Measurements from ENCODE around the gene OSGEP.

Gene OSGEP

DNA sequence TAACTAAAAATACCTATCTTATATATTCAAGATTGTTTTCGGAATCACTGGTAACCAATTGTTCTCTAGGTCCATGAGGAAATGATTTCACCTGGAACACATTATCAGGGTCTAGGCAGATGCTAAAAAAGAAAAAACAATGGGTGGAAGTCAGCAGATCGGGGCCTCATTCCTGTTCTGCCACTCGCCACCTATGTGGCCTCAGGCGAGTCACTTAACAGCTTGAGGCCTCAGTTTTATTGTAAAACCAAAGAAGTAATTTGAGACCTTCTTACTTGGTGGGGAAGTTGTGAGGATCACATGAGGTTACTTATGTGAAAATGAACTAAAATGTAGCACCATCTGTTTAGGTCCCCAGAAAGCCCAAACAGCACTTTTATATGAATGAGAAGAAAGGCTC lies 44.5 kb upstream of the OSGEP start:
- no peaks in the 10 kb centered on the region for H4K20me1 ChIP-seq (ENCODE audit: insufficient read depth, low read length)

DNA sequence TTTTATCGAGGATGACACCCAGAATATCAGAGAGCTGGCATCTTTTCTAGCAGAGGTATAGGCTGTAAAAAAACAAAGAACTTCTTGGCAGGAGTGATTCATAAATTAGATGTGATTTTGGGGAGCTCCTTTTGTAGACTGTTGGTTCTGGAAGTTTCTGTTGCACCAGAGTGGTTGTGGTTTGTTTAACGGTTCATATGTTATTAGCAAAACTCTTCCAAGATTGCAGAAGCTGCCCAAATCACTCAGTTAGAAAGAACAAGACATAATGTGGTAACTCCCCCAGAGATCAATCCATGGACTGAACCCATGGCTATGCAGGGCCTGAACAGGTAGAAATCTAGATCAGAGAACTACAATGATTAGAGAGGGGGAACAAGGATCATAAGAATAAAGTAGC lies 44.0 kb upstream of the OSGEP start:
- Histone ChIP-seq H3K9ac (ENCODE audit: low read length) (no peak overlapping the region), H3K4me1 (ENCODE audit: low read length) (peaks cover 9% of the 10 kb centered on the region), H3K4me3 (ENCODE audit: low read length) (no peak overlapping the region), H3K4me2 (ENCODE audit: low read length) (no peak overlapping the region), H3K27me3 (ENCODE audit: low read depth, low read length) (0 out of 2 replicates have a peak, but pooled peaks cover 4% of the 10 kb centered on the region), H2AFZ (ENCODE audit: low read depth, low read length) (no peak overlapping the region), H3K27ac (ENCODE audit: low read length) (no peak overlapping the region), H4K20me1 (ENCODE audit: insufficient read depth, low read length) (no peaks in the 10 kb centered on the region), H3K9me3 (ENCODE audit: insufficient read depth, low read length) (no peaks in the 10 kb centered on the region), H3K79me2 (ENCODE audit: low read length) (no peaks in the 10 kb centered on the region), H3K36me3 (replicated peaks; ENCODE audit: low read depth, low read length) (no peaks in the 10 kb centered on the region)
- TF ChIP-seq, protein P1, sequence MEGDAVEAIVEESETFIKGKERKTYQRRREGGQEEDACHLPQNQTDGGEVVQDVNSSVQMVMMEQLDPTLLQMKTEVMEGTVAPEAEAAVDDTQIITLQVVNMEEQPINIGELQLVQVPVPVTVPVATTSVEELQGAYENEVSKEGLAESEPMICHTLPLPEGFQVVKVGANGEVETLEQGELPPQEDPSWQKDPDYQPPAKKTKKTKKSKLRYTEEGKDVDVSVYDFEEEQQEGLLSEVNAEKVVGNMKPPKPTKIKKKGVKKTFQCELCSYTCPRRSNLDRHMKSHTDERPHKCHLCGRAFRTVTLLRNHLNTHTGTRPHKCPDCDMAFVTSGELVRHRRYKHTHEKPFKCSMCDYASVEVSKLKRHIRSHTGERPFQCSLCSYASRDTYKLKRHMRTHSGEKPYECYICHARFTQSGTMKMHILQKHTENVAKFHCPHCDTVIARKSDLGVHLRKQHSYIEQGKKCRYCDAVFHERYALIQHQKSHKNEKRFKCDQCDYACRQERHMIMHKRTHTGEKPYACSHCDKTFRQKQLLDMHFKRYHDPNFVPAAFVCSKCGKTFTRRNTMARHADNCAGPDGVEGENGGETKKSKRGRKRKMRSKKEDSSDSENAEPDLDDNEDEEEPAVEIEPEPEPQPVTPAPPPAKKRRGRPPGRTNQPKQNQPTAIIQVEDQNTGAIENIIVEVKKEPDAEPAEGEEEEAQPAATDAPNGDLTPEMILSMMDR (IDR thresholded peaks at IDR 0.05; ENCODE audit: low read depth, low read length) = no peak
- no peak for TF ChIP-seq EZH2phosphoT487 (IDR thresholded peaks at IDR 0.05; ENCODE audit: low read depth)

More for the DNA sequence above, 44.5 kb upstream of the OSGEP start:
- Histone ChIP-seq H3K4me3 (ENCODE audit: low read length) (no peak overlapping the region), H3K27ac (ENCODE audit: low read length) (no peak overlapping the region), H3K36me3 (replicated peaks; ENCODE audit: low read depth, low read length) (no peaks in the 10 kb centered on the region), H3K4me1 (ENCODE audit: low read length) (peaks cover 10% of the 10 kb centered on the region), H3K4me2 (ENCODE audit: low read length) (no peak overlapping the region), H2AFZ (ENCODE audit: low read depth, low read length) (no peak overlapping the region), H3K9ac (ENCODE audit: low read length) (no peak overlapping the region), H3K9me3 (ENCODE audit: insufficient read depth, low read length) (no peaks in the 10 kb centered on the region), H3K27me3 (ENCODE audit: low read depth, low read length) (0 out of 2 replicates have a peak, but pooled peaks cover 4% of the 10 kb centered on the region), H3K79me2 (ENCODE audit: low read length) (no peaks in the 10 kb centered on the region)
- TF ChIP-seq EZH2phosphoT487 (IDR thresholded peaks at IDR 0.05; ENCODE audit: low read depth) = no peak

DNA sequence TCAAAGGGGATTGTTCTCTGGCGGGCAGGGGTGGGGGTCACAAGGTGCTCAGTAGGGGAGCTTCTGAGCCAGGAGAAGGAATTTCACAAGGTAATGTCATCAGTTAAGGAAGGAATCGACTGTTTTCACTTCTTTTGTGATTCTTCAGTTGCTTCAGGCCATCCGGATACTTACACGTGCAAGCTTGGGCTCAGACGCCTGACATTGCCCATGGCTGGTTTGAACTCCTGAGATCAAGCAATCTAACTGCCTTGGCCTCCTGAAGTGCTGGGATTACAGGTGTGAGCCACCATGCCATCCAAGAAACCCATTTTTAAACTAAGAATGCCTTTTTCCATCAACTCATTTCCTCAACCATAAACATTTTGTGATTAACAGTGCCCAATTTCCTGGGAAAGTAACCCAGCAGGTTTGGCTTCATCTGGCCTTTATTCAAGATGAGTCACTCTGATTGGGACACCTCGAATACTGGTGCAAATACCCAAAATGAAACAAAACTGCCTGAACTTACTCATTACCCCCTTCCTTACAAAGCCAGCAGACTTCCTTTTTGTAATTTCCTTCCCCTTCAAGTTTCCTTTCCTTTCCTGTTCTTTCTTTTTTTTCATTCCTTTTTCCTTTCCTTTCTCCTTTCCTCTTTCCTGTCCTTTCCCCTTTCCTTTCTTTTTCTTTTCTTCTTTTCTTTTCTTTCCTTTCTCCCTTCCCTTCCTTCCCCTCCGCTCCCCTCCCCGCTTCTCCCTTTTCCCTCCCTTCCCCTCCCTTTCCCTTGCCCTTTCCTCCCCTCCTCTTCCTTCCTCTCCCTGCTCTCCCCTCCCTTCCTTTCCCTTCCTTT lies 40.5 kb upstream of the OSGEP start:
- Histone ChIP-seq H3K27me3 (ENCODE audit: low read depth, low read length) (no peaks in the 10 kb centered on the region), H3K36me3 (replicated peaks; ENCODE audit: low read depth, low read length) (no peaks in the 10 kb centered on the region), H2AFZ (ENCODE audit: low read depth, low read length) (no peak overlapping the region), H3K9me3 (ENCODE audit: insufficient read depth, low read length) (no peaks in the 10 kb centered on the region), H3K4me2 (ENCODE audit: low read length) (no peak overlapping the region), H3K4me3 (ENCODE audit: low read length) (no peak overlapping the region), H3K4me1 (ENCODE audit: low read length) (peaks cover 36% of the 10 kb centered on the region), H4K20me1 (ENCODE audit: insufficient read depth, low read length) (no peaks in the 10 kb centered on the region), H3K27ac (ENCODE audit: low read length) (no peak overlapping the region), H3K9ac (ENCODE audit: low read length) (no peak overlapping the region), H3K79me2 (ENCODE audit: low read length) (no peaks in the 10 kb centered on the region)
- no peak for TF ChIP-seq EZH2phosphoT487 (IDR thresholded peaks at IDR 0.05; ENCODE audit: low read depth)
- TF ChIP-seq, protein P1 (IDR thresholded peaks at IDR 0.05; ENCODE audit: low read depth, low read length) = no peak

GRCh38 chr14:20493634-20494033 lies 39.0 kb upstream of the OSGEP start:
- Histone ChIP-seq H2AFZ (ENCODE audit: low read depth, low read length) (no peak overlapping the region), H3K36me3 (replicated peaks; ENCODE audit: low read depth, low read length) (no peaks in the 10 kb centered on the region), H3K4me3 (ENCODE audit: low read length) (peak overlapping the region; percentile 7; the same call in 1 of the 2 replicates), H3K27me3 (ENCODE audit: low read depth, low read length) (no peaks in the 10 kb centered on the region), H3K79me2 (ENCODE audit: low read length) (no peaks in the 10 kb centered on the region), H3K27ac (ENCODE audit: low read length) (peak overlapping the region; percentile 11; the same call in 1 of the 2 replicates), H3K4me1 (ENCODE audit: low read length) (peaks cover 44% of the 10 kb centered on the region), H3K9ac (ENCODE audit: low read length) (no peak overlapping the region), H3K4me2 (ENCODE audit: low read length) (peak overlapping the region; percentile 41), H3K9me3 (ENCODE audit: insufficient read depth, low read length) (no peaks in the 10 kb centered on the region), H4K20me1 (ENCODE audit: insufficient read depth, low read length) (no peaks in the 10 kb centered on the region)
- TF ChIP-seq, protein P1 (IDR thresholded peaks at IDR 0.05; ENCODE audit: low read depth, low read length) = no peak
- TF ChIP-seq EZH2phosphoT487 (IDR thresholded peaks at IDR 0.05; ENCODE audit: low read depth) = no peak
